Fibroblast of gingiva (primary cell): ENCODE measurements around the gene NLGN2.

Experiments used
- DNase-seq: peaks from one replicate; pipeline ENCODE4 v3.0.0-alpha.2; 2011; ENCODE audit warnings: low read depth

The NLGN2 gene

GRCh38 chr17:7414837-7415236, 7.2 kb downstream of the NLGN2 start:
- no peak for DNase-seq

GRCh38 chr17:7415784-7416183, 8.1 kb downstream of the NLGN2 start:
- no peak for DNase-seq

GRCh38 chr17:7416323-7416722, 8.7 kb downstream of the NLGN2 start:
- no peak for DNase-seq

GRCh38 chr17:7417056-7417655, 9.5 kb downstream of the NLGN2 start:
- DNase-seq, result no peak

- DNase-seq, result no peak
These were observed 11.0 kb downstream of the NLGN2 start for GRCh38 chr17:7418472-7419152.

GRCh38 chr17:7419819-7420610, 12.4 kb downstream of the NLGN2 start, which contains the start of gene SPEM1:
Gene SPEM1 (plus strand): TSS chr17:7420324. CDS start chr17:7420385, 61 bp downstream.
- DNase-seq, result no peak

GRCh38 chr17:7421186-7421585, 13.5 kb downstream of the NLGN2 start:
- no peak for DNase-seq

GRCh38 chr17:7423679-7424078, 16.0 kb downstream of the NLGN2 start:
- no peak for DNase-seq

- DNase-seq, result no peak
These were observed 17.7 kb downstream of the NLGN2 start, which contains the start of gene SPEM2 for GRCh38 chr17:7425316-7425715. Gene SPEM2 (plus strand): TSS chr17:7425616. CDS start chr17:7425689, 73 bp downstream.

GRCh38 chr17:7425756-7426155, 18.1 kb downstream of the NLGN2 start:
- no peak for DNase-seq

GRCh38 chr17:7426203-7426863, 18.7 kb downstream of the NLGN2 start:
- no peak for DNase-seq

- DNase-seq, result no peak
These were observed 19.3 kb downstream of the NLGN2 start for GRCh38 chr17:7426896-7427489.

GRCh38 chr17:7427549-7427948, 19.9 kb downstream of the NLGN2 start:
- no peak for DNase-seq

- DNase-seq, result no peak
These were observed 20.9 kb downstream of the NLGN2 start, which contains the start of gene SPEM3 for GRCh38 chr17:7428557-7428956. Gene SPEM3 (plus strand): TSS chr17:7428857. CDS start chr17:7428903, 46 bp downstream.

- DNase-seq, result no peak
These were observed 22.1 kb downstream of the NLGN2 start for GRCh38 chr17:7429722-7430121.

GRCh38 chr17:7431231-7431630, 23.6 kb downstream of the NLGN2 start:
- DNase-seq, result no peak

GRCh38 chr17:7432296-7432695, 24.7 kb downstream of the NLGN2 start:
- DNase-seq, result no peak

GRCh38 chr17:7435676-7436555, 28.3 kb downstream of the NLGN2 start:
- DNase-seq, result no peak

- peak; percentile 72 for DNase-seq
These were observed 29.1 kb downstream of the NLGN2 start for GRCh38 chr17:7436556-7437368.

GRCh38 chr17:7437369-7437863, 29.8 kb downstream of the NLGN2 start:
- DNase-seq, result no peak
